GM19025 (cell line): ENCODE data around the gene UTP18.
"Not testable (repeated sequence)": the region's sequence is repeated elsewhere in the genome, so short reads cannot be mapped to it uniquely, and the experiment has no call there.

Source experiments
- ATAC-seq: cut with Tn5 transposase; IDR thresholded peaks from one replicate; pipeline ENCODE4 v1.9.1; 2021; ENCODE audit warnings: mild to moderate bottlenecking, low read depth, moderate library complexity; ENCODE audit not compliant: unreplicated experiment

UTP18 gene

GRCh38 chr17:51325471-51325870 lies 65.1 kb downstream of the UTP18 start:
- no peak for ATAC-seq

- not testable (repeated sequence) for ATAC-seq
Measured at GRCh38 chr17:51330861-51331503, 70.6 kb downstream of the UTP18 start.

- no peak for ATAC-seq
Measured at GRCh38 chr17:51335006-51335590, 74.8 kb downstream of the UTP18 start.

GRCh38 chr17:51335883-51336822 lies 75.8 kb downstream of the UTP18 start:
- ATAC-seq, result no peak

- no peak for ATAC-seq
Measured at GRCh38 chr17:51341457-51341856, 81.1 kb downstream of the UTP18 start.

GRCh38 chr17:51342257-51342656 lies 81.9 kb downstream of the UTP18 start:
- ATAC-seq, result no peak

GRCh38 chr17:51344532-51344931 lies 84.2 kb downstream of the UTP18 start:
- ATAC-seq, result no peak

GRCh38 chr17:51346218-51346982 lies 86.1 kb downstream of the UTP18 start:
- no peak for ATAC-seq
